KMS-11 (cell line): ENCODE results near the gene HDLBP.

Source experiments
- H2AFZ ChIP-seq: fragments of 200-600 bp; sonication (generic); 2 replicates; pipeline ENCODE4 v1.6.1; 2016; ENCODE audit warnings: antibody characterized with exemption, mixed run types, low read depth
- H3K27ac ChIP-seq: fragments of 200-600 bp; sonication (generic); 2 replicates; pipeline ENCODE4 v1.6.1; 2016; ENCODE audit warnings: mild to moderate bottlenecking, mixed run types
- H3K27me3 ChIP-seq: fragments of 200-600 bp; sonication (generic); 2 replicates; pipeline ENCODE4 v1.6.1; 2017; ENCODE audit warnings: mild to moderate bottlenecking, low read depth, mixed run types, moderate library complexity; ENCODE audit not compliant: insufficient read depth
- H3K36me3 ChIP-seq: fragments of 200-600 bp; sonication (generic); 2 replicates; pipeline ENCODE4 v1.6.1; 2017; ENCODE audit warnings: mild to moderate bottlenecking, mixed run types; ENCODE audit not compliant: insufficient read depth
- H3K4me1 ChIP-seq: fragments of 200-600 bp; sonication (generic); 2 replicates; pipeline ENCODE4 v1.6.1; 2016; ENCODE audit warnings: mild to moderate bottlenecking, low read depth, mixed run types; ENCODE audit not compliant: poor library complexity, severe bottlenecking
- H3K4me2 ChIP-seq: fragments of 200-600 bp; sonication (generic); 2 replicates; pipeline ENCODE4 v1.7.0; 2016; ENCODE audit warnings: mild to moderate bottlenecking, mixed run types
- H3K4me3 ChIP-seq: fragments of 200-600 bp; sonication (generic); IDR thresholded peaks from 2 replicates; pipeline ENCODE4 v1.6.1; 2017; ENCODE audit warnings: low read depth, low read length, mixed read lengths; ENCODE audit not compliant: insufficient read depth
- H3K79me2 ChIP-seq: fragments of 200-600 bp; sonication (generic); 2 replicates; pipeline ENCODE4 v1.6.1; 2016; ENCODE audit warnings: low read depth, mixed run types; ENCODE audit not compliant: insufficient read depth
- H3K9ac ChIP-seq: fragments of 200-600 bp; sonication (generic); 2 replicates; pipeline ENCODE4 v1.6.1; 2016; ENCODE audit warnings: mild to moderate bottlenecking, mixed run types
- H4K20me1 ChIP-seq: fragments of 200-600 bp; sonication (generic); 2 replicates; pipeline ENCODE4 v1.6.1; 2016; ENCODE audit warnings: mild to moderate bottlenecking, mixed run types; ENCODE audit not compliant: insufficient read depth
- CTCF ChIP-seq: fragments of 200-600 bp; sonication (generic); conservative IDR thresholded peaks from 2 replicates; pipeline ENCODE4 v1.6.1; 2017; ENCODE audit warnings: low read depth, mild to moderate bottlenecking, antibody characterized with exemption, low read length, moderate library complexity, mixed read lengths

The HDLBP gene

GRCh38 chr2:241213041-241213440 is 102.4 kb downstream of the HDLBP start:
- H3K27ac ChIP-seq: no peak overlapping the region
- H3K36me3 ChIP-seq: no peaks in the 10 kb centered on the region
- no peaks in the 10 kb centered on the region for H3K4me1 ChIP-seq
- H3K4me2 ChIP-seq: no peak overlapping the region
- H2AFZ ChIP-seq: no peak overlapping the region
- TF ChIP-seq CTCF: no peak
- no peaks in the 10 kb centered on the region for H4K20me1 ChIP-seq
- H3K27me3 ChIP-seq: peaks cover 43% of the 10 kb centered on the region; the same call in 1 of the 2 replicates
- H3K9ac ChIP-seq: no peak overlapping the region
- no peak overlapping the region for H3K4me3 ChIP-seq
- H3K79me2 ChIP-seq: no peaks in the 10 kb centered on the region

GRCh38 chr2:241211276-241211675 is 104.2 kb downstream of the HDLBP start:
- Histone ChIP-seq H2AFZ (no peak overlapping the region), H3K4me2 (no peak overlapping the region), H3K36me3 (no peaks in the 10 kb centered on the region), H3K4me3 (no peak overlapping the region), H3K4me1 (no peaks in the 10 kb centered on the region), H3K27ac (no peak overlapping the region), H3K27me3 (peaks cover 51% of the 10 kb centered on the region), H4K20me1 (no peaks in the 10 kb centered on the region), H3K9ac (no peak overlapping the region), H3K79me2 (no peaks in the 10 kb centered on the region)
- TF ChIP-seq CTCF: no peak

GRCh38 chr2:241209271-241209670 is 106.2 kb downstream of the HDLBP start:
- no peak overlapping the region for H3K4me2 ChIP-seq
- H3K4me1 ChIP-seq: no peaks in the 10 kb centered on the region
- peaks cover 44% of the 10 kb centered on the region for H3K27me3 ChIP-seq
- no peak overlapping the region for H2AFZ ChIP-seq
- no peak overlapping the region for H3K4me3 ChIP-seq
- no peak overlapping the region for H3K27ac ChIP-seq
- no peaks in the 10 kb centered on the region for H3K79me2 ChIP-seq
- H3K9ac ChIP-seq: no peak overlapping the region
- no peaks in the 10 kb centered on the region for H4K20me1 ChIP-seq
- no peaks in the 10 kb centered on the region for H3K36me3 ChIP-seq
- no peak for TF ChIP-seq CTCF

GRCh38 chr2:241208058-241208457 is 107.4 kb downstream of the HDLBP start:
- no peak overlapping the region for H2AFZ ChIP-seq
- no peak overlapping the region for H3K4me2 ChIP-seq
- H3K79me2 ChIP-seq: no peaks in the 10 kb centered on the region
- H3K4me1 ChIP-seq: no peaks in the 10 kb centered on the region
- TF ChIP-seq CTCF: no peak
- no peaks in the 10 kb centered on the region for H4K20me1 ChIP-seq
- no peaks in the 10 kb centered on the region for H3K36me3 ChIP-seq
- no peak overlapping the region for H3K27ac ChIP-seq
- H3K9ac ChIP-seq: no peak overlapping the region
- H3K4me3 ChIP-seq: no peak overlapping the region
- peaks cover 40% of the 10 kb centered on the region for H3K27me3 ChIP-seq

- H3K36me3 ChIP-seq: no peaks in the 10 kb centered on the region
- no peak overlapping the region for H2AFZ ChIP-seq
- no peaks in the 10 kb centered on the region for H4K20me1 ChIP-seq
- no peak overlapping the region for H3K4me2 ChIP-seq
- H3K4me1 ChIP-seq: no peaks in the 10 kb centered on the region
- peaks cover 39% of the 10 kb centered on the region for H3K27me3 ChIP-seq
- H3K4me3 ChIP-seq: no peak overlapping the region
- no peak overlapping the region for H3K27ac ChIP-seq
- H3K9ac ChIP-seq: no peak overlapping the region
- TF ChIP-seq CTCF: no peak
- H3K79me2 ChIP-seq: no peaks in the 10 kb centered on the region
Observed at GRCh38 chr2:241207641-241208040, 107.8 kb downstream of the HDLBP start.
